ENCODE results near the gene ACYP1. TPM values are rescaled to one million over a fixed set of nuclear protein-coding genes. Genes with fewer than 3 reads are reported as not detected.

Gene ACYP1
- total RNA-seq, 1 experiment from 2014 or later: 21.3 TPM

- TF ChIP-seq TCF7L2 (IDR thresholded peaks at IDR 0.05; ENCODE audit: low read depth, low read length): no peak
- no peak for TF ChIP-seq REST (IDR thresholded peaks at IDR 0.05; ENCODE audit: insufficient read depth in 1 of 2, low read depth in 2 of 2, low read length in 1 of 2)
- TF ChIP-seq POLR2AphosphoS5 (IDR thresholded peaks at IDR 0.05; ENCODE audit: low read depth, low read length): no peak
- TF ChIP-seq CTCF (IDR thresholded peaks at IDR 0.05): no peak
- no peak for TF ChIP-seq SIN3A (IDR thresholded peaks at IDR 0.05; ENCODE audit: borderline replicate concordance, insufficient read depth, low read depth, low read length)
- Histone ChIP-seq H3K4me3 (ENCODE audit: low read depth in 2 of 2, low read length in 2 of 2) (no peak overlapping the region), H3K27me3 (ENCODE audit: control insufficient read depth, insufficient read depth, low read length) (no peaks in the 10 kb centered on the region), H3K9me3 (ENCODE audit: control insufficient read depth, insufficient read depth, low read depth, low read length) (no peaks in the 10 kb centered on the region), H3K4me1 (ENCODE audit: control insufficient read depth, insufficient read depth, low read length) (peaks cover 10% of the 10 kb centered on the region), H3K36me3 (ENCODE audit: control insufficient read depth, insufficient read depth, low read length) (peaks cover 2% of the 10 kb centered on the region), H3K27ac (ENCODE audit: low read length) (no peak overlapping the region)
- no TSS peak for BruUV-seq (replicated peaks)
- POLR2A ChIA-PET: no interaction called here
- intact Hi-C loops (cut with micrococcal nuclease; ENCODE audit: unreplicated experiment): no loop called here
- DNase-seq (ENCODE audit: low read depth, low spot score): no peak
- ATAC-seq: no peak
- CTCF ChIA-PET: no interaction called here
- in situ Hi-C loops (cut with HindIII; ENCODE audit: low pct_unique_long_range_greater_than_20kb, low sequenced_read_pairs): no loop called here
Observed at GRCh38 chr14:75060420-75060819, 3.4 kb downstream of the ACYP1 start.

GRCh38 chr14:75059642-75060041, 4.2 kb downstream of the ACYP1 start:
- CTCF ChIA-PET: interaction anchor here (0.6 kb wide), 1 partner anchor 650 kb away, joined by 6 read pairs; no protein-coding TSS in a partner anchor
- in situ Hi-C loops (cut with HindIII; ENCODE audit: low pct_unique_long_range_greater_than_20kb, low sequenced_read_pairs): no loop called here
- ATAC-seq (no peak), DNase-seq (ENCODE audit: low read depth, low spot score) (no peak)
- intact Hi-C loops (cut with micrococcal nuclease; ENCODE audit: unreplicated experiment): no loop called here
- Histone ChIP-seq H3K36me3 (ENCODE audit: control insufficient read depth, insufficient read depth, low read length) (peaks cover 2% of the 10 kb centered on the region), H3K27me3 (ENCODE audit: control insufficient read depth, insufficient read depth, low read length) (no peaks in the 10 kb centered on the region), H3K4me1 (ENCODE audit: control insufficient read depth, insufficient read depth, low read length) (peaks cover 6% of the 10 kb centered on the region), H3K9me3 (ENCODE audit: control insufficient read depth, insufficient read depth, low read depth, low read length) (no peaks in the 10 kb centered on the region), H3K4me3 (ENCODE audit: low read depth in 2 of 2, low read length in 2 of 2) (no peak overlapping the region), H3K27ac (ENCODE audit: low read length) (no peak overlapping the region)
- BruUV-seq (replicated peaks): no TSS peak
- POLR2A ChIA-PET: no interaction called here
- TF ChIP-seq REST (IDR thresholded peaks at IDR 0.05; ENCODE audit: insufficient read depth in 1 of 2, low read depth in 2 of 2, low read length in 1 of 2): no peak
